CD14-positive monocyte (primary cell): Measurements from ENCODE around the gene CFD. TPM values are rescaled to one million over a fixed set of nuclear protein-coding genes. Genes with fewer than 3 reads are reported as not detected.
A peak's percentile ranks its signal among the peaks of the same experiment; 100 is the strongest.
"Not testable (repeated sequence)": the region's sequence is repeated elsewhere in the genome, so short reads cannot be mapped to it uniquely, and the experiment has no call there.

Experiments
- DNase-seq, 3 donors: peaks; one replicate each; pipeline ENCODE4 v3.0.0-alpha.2; 2011 to 2022
- H2AFZ ChIP-seq: 2 replicates; pipeline ENCODE4 v1.6.0; 2012; ENCODE audit warnings: mild to moderate bottlenecking, low read depth, low read length, inconsistent platforms; ENCODE audit not compliant: insufficient read depth, poor library complexity, severe bottlenecking
- H3K27ac ChIP-seq, 2 donors: 1 replicate in 1 of 2; 2 replicates in 1 of 2; pipeline ENCODE4 v1.5.1; 2012 to 2013; ENCODE audit warnings: low read length in 2 of 2, control low read depth in 1 of 2, inconsistent platforms in 1 of 2, low read depth in 1 of 2, mild to moderate bottlenecking in 1 of 2
- H3K27me3 ChIP-seq, 2 donors: one replicate each; pipeline versions ENCODE4 v1.6.0 to v1.6.1; 2011 to 2013; ENCODE audit warnings: low read length in 2 of 2; ENCODE audit not compliant: control insufficient read depth in 2 of 2, insufficient read depth in 2 of 2
- H3K36me3 ChIP-seq, 2 donors: replicated peaks in 1 of 2; 1 replicate in 1 of 2; 2 replicates in 1 of 2; pipeline versions ENCODE4 v1.5.1 to v1.6.1; 2012 to 2013; ENCODE audit warnings: low read length in 2 of 2, control low read depth in 1 of 2, inconsistent platforms in 1 of 2, mild to moderate bottlenecking in 1 of 2; ENCODE audit not compliant: insufficient read depth in 2 of 2, control insufficient read depth in 1 of 2
- H3K4me1 ChIP-seq, 2 donors: 1 replicate in 1 of 2; 2 replicates in 1 of 2; pipeline versions ENCODE4 v1.5.1 to v1.6.1; 2012 to 2013; ENCODE audit warnings: low read length in 2 of 2, control low read depth in 1 of 2, inconsistent platforms in 1 of 2, mild to moderate bottlenecking in 1 of 2, moderate library complexity in 1 of 2; ENCODE audit not compliant: insufficient read depth in 2 of 2, control insufficient read depth in 1 of 2
- H3K4me2 ChIP-seq: replicated peaks from 2 replicates; pipeline ENCODE3; 2012; ENCODE audit warnings: low read length, moderate library complexity, mild to moderate bottlenecking; ENCODE audit not compliant: poor library complexity, severe bottlenecking; ENCODE audit errors: extremely low read depth
- H3K4me3 ChIP-seq, 3 experiments: fragments of 200-600 bp in 1 of 3; sonication (generic) in 1 of 3; replicated peaks in 1 of 3; 1 replicate in 2 of 3; 2 replicates in 1 of 3; pipeline ENCODE4 v1.5.1; 2011 to 2013; ENCODE audit warnings: low read length in 3 of 3, mild to moderate bottlenecking in 3 of 3, control low read depth in 2 of 3, low read depth in 2 of 3, inconsistent platforms in 1 of 3, moderate library complexity in 1 of 3
- H3K79me2 ChIP-seq: 2 replicates; pipeline ENCODE4 v1.6.0; 2012; ENCODE audit warnings: mild to moderate bottlenecking, control low read depth, inconsistent platforms, low read length, moderate library complexity; ENCODE audit not compliant: insufficient read depth
- H3K9ac ChIP-seq: 2 replicates; pipeline ENCODE4 v1.6.0; 2017; ENCODE audit warnings: low read length, mild to moderate bottlenecking; ENCODE audit not compliant: insufficient read depth, poor library complexity, severe bottlenecking
- H3K9me3 ChIP-seq, 2 donors: replicated peaks in 1 of 2; 1 replicate in 1 of 2; 2 replicates in 1 of 2; pipeline versions ENCODE4 v1.5.1 to v1.6.1; 2012 to 2013; ENCODE audit warnings: low read length in 2 of 2, control low read depth in 1 of 2; ENCODE audit not compliant: control insufficient read depth in 1 of 2, insufficient read depth in 1 of 2
- H4K20me1 ChIP-seq: 2 replicates; pipeline ENCODE4 v1.6.0; 2012; ENCODE audit warnings: mild to moderate bottlenecking, low read length, control low read depth, moderate library complexity; ENCODE audit not compliant: insufficient read depth
- H3K27ac Mint-ChIP-seq, 7 donors: one replicate each; pipeline ENCODE4 v1.8.0; 2020; ENCODE audit warnings: mild to moderate bottlenecking in 7 of 7, mixed read lengths in 7 of 7, moderate library complexity in 6 of 7, inconsistent platforms in 2 of 7
- H3K27me3 Mint-ChIP-seq, 3 donors: one replicate each; pipeline ENCODE4 v1.8.0; 2021 to 2022; ENCODE audit warnings: low read depth in 3 of 3, mild to moderate bottlenecking in 3 of 3, mixed read lengths in 3 of 3, moderate library complexity in 3 of 3, inconsistent platforms in 1 of 3
- H3K36me3 Mint-ChIP-seq, 2 donors: one replicate each; pipeline ENCODE4 v1.8.0; 2020; ENCODE audit warnings: mixed read lengths in 2 of 2, inconsistent platforms in 1 of 2, mild to moderate bottlenecking in 1 of 2
- H3K4me1 Mint-ChIP-seq: one replicate; pipeline ENCODE4 v1.8.0; 2020; ENCODE audit warnings: mild to moderate bottlenecking, mixed read lengths
- H3K4me3 Mint-ChIP-seq, 2 donors: one replicate each; pipeline ENCODE4 v1.8.0; 2020; ENCODE audit warnings: mild to moderate bottlenecking in 2 of 2, mixed read lengths in 2 of 2, moderate library complexity in 1 of 2
- H3K9me3 Mint-ChIP-seq, 7 donors: one replicate each; pipeline ENCODE4 v1.8.0; 2020 to 2022; ENCODE audit warnings: mixed read lengths in 7 of 7, mild to moderate bottlenecking in 6 of 7, moderate library complexity in 6 of 7, inconsistent platforms in 2 of 7
- CTCF ChIP-seq: fragments of 200-600 bp; IDR thresholded peaks from one replicate; pipeline ENCODE4 v1.8.0; 2022; ENCODE audit warnings: antibody characterized with exemption, mild to moderate bottlenecking
- WGBS: methylation state at CpG from one replicate; pipeline ENCODE4 v1.1.5; 2013; ENCODE audit warnings: missing lambda C conversion rate; ENCODE audit not compliant: insufficient coverage; 5-methylcytosine and 5-hydroxymethylcytosine counted together
- intact Hi-C, 2 donors: fragments of 100-400 bp; cut with micrococcal nuclease; formaldehyde crosslinking; loops; one replicate each; pipeline versions ENCODE4 v1.15.0 to v1.15.1; 2023
- polyA plus RNA-seq, 3 donors: library from polyadenylated mRNA; depleted of rRNA in 1 of 3; unstranded in 2 of 3; stranded (reverse) in 1 of 3; fragments of 300-500 nt in 2 of 3; fragments of >200 nt in 1 of 3; fragmentation: Illumina TruSeq in 2 of 3; gene quantifications; 1 replicate in 2 of 3; 2 replicates in 1 of 3; pipeline ENCODE4 v1.2.3, GENCODE V29; 2012 to 2021

CFD gene
- polyA plus RNA-seq, 3 donors, result 272 to 862 (median 654) TPM

GRCh38 chr19:848386-848921, 11.0 kb upstream of the CFD start:
- Mint-ChIP-seq H3K4me1 (peaks cover 60% of the 10 kb centered on the region), H3K9me3 (peaks cover 0 to 3% (median 1%) of the 10 kb centered on the region in 7 donors), H3K4me3 (peak overlapping the region in 1 of 2 donors; percentile 7), H3K27me3 (peaks cover 32 to 57% (median 43%) of the 10 kb centered on the region in 3 donors), H3K27ac (no peak overlapping the region), H3K36me3 (peaks cover 0 to 2% of the 10 kb centered on the region in 2 donors)
- WGBS, result 16% methylated on average over 9 of the region's 12 CpGs
- H3K4me2 ChIP-seq, result peak overlapping the region; percentile 42
- H3K36me3 ChIP-seq, result no peaks in the 10 kb centered on the region
- H3K9me3 ChIP-seq, result no peaks in the 10 kb centered on the region
- no peak for DNase-seq
- H3K27me3 ChIP-seq, result peaks cover 0 to 31% of the 10 kb centered on the region in 2 donors
- no peak overlapping the region for H2AFZ ChIP-seq
- peaks cover 23% of the 10 kb centered on the region for H3K79me2 ChIP-seq
- no peaks in the 10 kb centered on the region for H4K20me1 ChIP-seq
- H3K4me3 ChIP-seq, result peak overlapping the region in 1 of 3 experiments; percentile 21
- TF ChIP-seq CTCF, result no peak
- no peak overlapping the region for H3K27ac ChIP-seq
- peaks cover 46 to 65% of the 10 kb centered on the region in 2 donors for H3K4me1 ChIP-seq
- no peak overlapping the region for H3K9ac ChIP-seq
- intact Hi-C loops, result no loop called here

- intact Hi-C loops, H3K36me3 Mint-ChIP-seq, H3K9me3 ChIP-seq, H3K27ac ChIP-seq, H3K36me3 ChIP-seq, H3K27ac Mint-ChIP-seq, H4K20me1 ChIP-seq, DNase-seq, H3K4me3 Mint-ChIP-seq, H2AFZ ChIP-seq, H3K9ac ChIP-seq, H3K4me3 ChIP-seq, H3K4me2 ChIP-seq, H3K9me3 Mint-ChIP-seq: not testable (repeated sequence)
- WGBS, result 58% methylated on average over 6 of the region's 8 CpGs
- Histone ChIP-seq H3K4me1 (peaks cover 40 to 59% of the 10 kb centered on the region in 2 donors), H3K27me3 (peaks cover 0 to 27% of the 10 kb centered on the region in 2 donors), H3K79me2 (peaks cover 23% of the 10 kb centered on the region)
- H3K4me1 Mint-ChIP-seq, result peaks cover 58% of the 10 kb centered on the region
- peaks cover 32 to 54% (median 40%) of the 10 kb centered on the region in 3 donors for H3K27me3 Mint-ChIP-seq
Observed at GRCh38 chr19:849195-849594, 10.3 kb upstream of the CFD start.
